Esophagus (tissue), 2 donors: Measurements from ENCODE around the gene MOCS3. TPM values are rescaled to one million over a fixed set of nuclear protein-coding genes. Genes with fewer than 3 reads are reported as not detected.

Experiments
- H3K27ac ChIP-seq, 2 donors: one replicate each; pipeline ENCODE4 v1.5.1; 2013; ENCODE audit warnings: low read depth in 2 of 2, mild to moderate bottlenecking in 2 of 2, inconsistent platforms in 1 of 2, low read length in 1 of 2, moderate library complexity in 1 of 2
- H3K27me3 ChIP-seq, 2 donors: one replicate each; pipeline ENCODE4 v1.6.1; 2013; ENCODE audit warnings: low read length in 2 of 2, control low read depth in 1 of 2, mild to moderate bottlenecking in 1 of 2; ENCODE audit not compliant: insufficient read depth in 2 of 2, control insufficient read depth in 1 of 2
- H3K36me3 ChIP-seq, 2 donors: one replicate each; pipeline ENCODE4 v1.6.1; 2013; ENCODE audit warnings: low read length in 1 of 2; ENCODE audit not compliant: control insufficient read depth in 2 of 2, insufficient read depth in 2 of 2
- H3K4me1 ChIP-seq, 2 donors: one replicate each; pipeline ENCODE4 v1.6.1; 2013; ENCODE audit warnings: low read length in 1 of 2; ENCODE audit not compliant: control insufficient read depth in 2 of 2, insufficient read depth in 2 of 2
- H3K4me3 ChIP-seq, 2 donors: one replicate each; pipeline ENCODE4 v1.5.1; 2013; ENCODE audit warnings: low read length in 2 of 2, mild to moderate bottlenecking in 2 of 2, low read depth in 1 of 2, moderate library complexity in 1 of 2
- H3K9me3 ChIP-seq, 2 donors: one replicate each; pipeline ENCODE4 v1.6.1; 2013; ENCODE audit warnings: mild to moderate bottlenecking in 2 of 2, low read depth in 1 of 2, low read length in 1 of 2, moderate library complexity in 1 of 2; ENCODE audit not compliant: control insufficient read depth in 2 of 2, insufficient read depth in 1 of 2
- WGBS, 2 donors: extraction: QIAGEN DNeasy Blood & Tissue Kit; methylation state at CpG; one replicate each; pipeline ENCODE4 v1.1.7; 2013; 5-methylcytosine and 5-hydroxymethylcytosine counted together
- polyA plus RNA-seq, 2 donors: library from polyadenylated mRNA; stranded (reverse); fragments of 200-250 nt; gene quantifications; one replicate each; pipeline ENCODE4 v1.2.3, GENCODE V29; 2013
- donor health status: healthy with polysubstance abuse.
- donor health status: Bipolar disorder and iron deficiency.

MOCS3 gene
- polyA plus RNA-seq, 2 donors: 1.3 to 2.8 TPM

- Histone ChIP-seq H3K4me1 (peaks cover 0 to 3% of the 10 kb centered on the region in 2 donors), H3K36me3 (no peaks in the 10 kb centered on the region), H3K4me3 (no peak overlapping the region), H3K27ac (no peak overlapping the region), H3K9me3 (no peaks in the 10 kb centered on the region), H3K27me3 (no peaks in the 10 kb centered on the region)
- WGBS, 2 donors: 49 to 61% methylated on average over 9 of the region's 9 CpGs
Observed at GRCh38 chr20:50993876-50994275, 35.3 kb downstream of the MOCS3 start.

- WGBS, 2 donors: 85 to 86% methylated on average over 5 of the region's 5 CpGs
- no peaks in the 10 kb centered on the region for H3K27me3 ChIP-seq
- no peak overlapping the region for H3K4me3 ChIP-seq
- H3K9me3 ChIP-seq: no peaks in the 10 kb centered on the region
- no peak overlapping the region for H3K27ac ChIP-seq
- H3K4me1 ChIP-seq: peaks cover 0 to 3% of the 10 kb centered on the region in 2 donors
- H3K36me3 ChIP-seq: no peaks in the 10 kb centered on the region
Observed at GRCh38 chr20:50995506-50995905, 36.9 kb downstream of the MOCS3 start.

- Histone ChIP-seq H3K27ac (no peak overlapping the region), H3K36me3 (no peaks in the 10 kb centered on the region), H3K9me3 (no peaks in the 10 kb centered on the region), H3K4me1 (peaks cover 0 to 2% of the 10 kb centered on the region in 2 donors), H3K27me3 (no peaks in the 10 kb centered on the region), H3K4me3 (no peak overlapping the region)
- 44 to 47% methylated on average over 10 of the region's 10 CpGs for WGBS, 2 donors
Observed at GRCh38 chr20:50996901-50997865, 38.6 kb downstream of the MOCS3 start.

GRCh38 chr20:50999355-50999754, 40.7 kb downstream of the MOCS3 start:
- Histone ChIP-seq H3K27me3 (no peaks in the 10 kb centered on the region), H3K27ac (no peak overlapping the region), H3K4me1 (no peaks in the 10 kb centered on the region), H3K9me3 (no peaks in the 10 kb centered on the region), H3K4me3 (no peak overlapping the region), H3K36me3 (peaks cover 0 to 7% of the 10 kb centered on the region in 2 donors)
- 94 to 96% methylated on average over 4 of the region's 4 CpGs for WGBS, 2 donors

GRCh38 chr20:51001430-51002265, 43.0 kb downstream of the MOCS3 start:
- Histone ChIP-seq H3K9me3 (no peaks in the 10 kb centered on the region), H3K27me3 (no peaks in the 10 kb centered on the region), H3K36me3 (peaks cover 0 to 9% of the 10 kb centered on the region in 2 donors), H3K4me1 (no peaks in the 10 kb centered on the region), H3K4me3 (no peak overlapping the region), H3K27ac (no peak overlapping the region)
- WGBS, 2 donors: 76 to 83% methylated on average over 20 of the region's 20 CpGs

GRCh38 chr20:51002633-51003032, 44.0 kb downstream of the MOCS3 start:
- WGBS, 2 donors: 77 to 80% methylated on average over 7 of the region's 7 CpGs
- Histone ChIP-seq H3K27ac (no peak overlapping the region), H3K27me3 (no peaks in the 10 kb centered on the region), H3K36me3 (peaks cover 0 to 9% of the 10 kb centered on the region in 2 donors), H3K4me1 (no peaks in the 10 kb centered on the region), H3K4me3 (no peak overlapping the region), H3K9me3 (no peaks in the 10 kb centered on the region)

- no peaks in the 10 kb centered on the region for H3K9me3 ChIP-seq
- WGBS, 2 donors: 81 to 85% methylated on average over 21 of the region's 21 CpGs
- no peak overlapping the region for H3K27ac ChIP-seq
- no peaks in the 10 kb centered on the region for H3K27me3 ChIP-seq
- no peaks in the 10 kb centered on the region for H3K4me1 ChIP-seq
- no peak overlapping the region for H3K4me3 ChIP-seq
- peaks cover 0 to 9% of the 10 kb centered on the region in 2 donors for H3K36me3 ChIP-seq
Observed at GRCh38 chr20:51003753-51004152, 45.1 kb downstream of the MOCS3 start.

GRCh38 chr20:51004305-51004727, 45.7 kb downstream of the MOCS3 start:
- H3K4me3 ChIP-seq: no peak overlapping the region
- peaks cover 0 to 11% of the 10 kb centered on the region in 2 donors for H3K36me3 ChIP-seq
- WGBS, 2 donors: 93 to 96% methylated on average over 44 of the region's 44 CpGs
- H3K27ac ChIP-seq: no peak overlapping the region
- H3K4me1 ChIP-seq: no peaks in the 10 kb centered on the region
- H3K9me3 ChIP-seq: no peaks in the 10 kb centered on the region
- H3K27me3 ChIP-seq: no peaks in the 10 kb centered on the region

- Histone ChIP-seq H3K4me3 (no peak overlapping the region), H3K9me3 (peaks cover 0 to 1% of the 10 kb centered on the region in 2 donors), H3K4me1 (no peaks in the 10 kb centered on the region), H3K27ac (no peak overlapping the region), H3K27me3 (no peaks in the 10 kb centered on the region), H3K36me3 (peaks cover 0 to 13% of the 10 kb centered on the region in 2 donors)
- WGBS, 2 donors: 93 to 94% methylated on average over 6 to 9 of the region's 9 CpGs
Observed at GRCh38 chr20:51004781-51005180, 46.2 kb downstream of the MOCS3 start.
